Psoas muscle (tissue), 8 donors: ENCODE results near the gene PHAX. TPM values are rescaled to one million over a fixed set of nuclear protein-coding genes. Genes with fewer than 3 reads are reported as not detected.
A peak's percentile ranks its signal among the peaks of the same experiment; 100 is the strongest.

Experiments used
- ATAC-seq, 4 donors: fragments of 200-7000 bp; cut with Tn5 transposase; one replicate each; pipeline ENCODE4 v1.9.1; 2020; ENCODE audit warnings: moderate library complexity in 3 of 4, mild to moderate bottlenecking in 2 of 4
- DNase-seq, 2 donors: peaks; one replicate each; pipeline ENCODE4 v3.0.0-alpha.2; 2020
- H3K27ac ChIP-seq: fragments of 200-600 bp; one replicate; pipeline ENCODE4 v1.8.0; 2022
- H3K27me3 ChIP-seq, 3 donors: fragments of 200-600 bp in 1 of 3; one replicate each; pipeline versions ENCODE4 v1.6.1 to v1.8.0; 2013 to 2022; ENCODE audit warnings: low read length in 2 of 3, mild to moderate bottlenecking in 2 of 3, moderate library complexity in 1 of 3; ENCODE audit not compliant: insufficient read depth in 3 of 3
- H3K36me3 ChIP-seq, 2 donors: fragments of 200-600 bp in 1 of 2; one replicate each; pipeline versions ENCODE4 v1.6.1 to v1.8.0; 2013 to 2022; ENCODE audit warnings: low read depth in 1 of 2, mild to moderate bottlenecking in 1 of 2, moderate library complexity in 1 of 2; ENCODE audit not compliant: insufficient read depth in 1 of 2
- H3K4me1 ChIP-seq: fragments of 200-600 bp; one replicate; pipeline ENCODE4 v1.8.0; 2022
- H3K4me3 ChIP-seq: fragments of 200-600 bp; one replicate; pipeline ENCODE4 v1.8.0; 2022; ENCODE audit warnings: mild to moderate bottlenecking
- H3K9me3 ChIP-seq: fragments of 200-600 bp; one replicate; pipeline ENCODE4 v1.8.0; 2022
- CTCF ChIP-seq: fragments of 200-600 bp; IDR thresholded peaks from one replicate; pipeline ENCODE4 v1.8.0; 2022; ENCODE audit warnings: antibody characterized with exemption
- WGBS, 3 donors: extraction: QIAGEN DNeasy Blood & Tissue Kit; methylation state at CpG; one replicate each; pipeline versions ENCODE4 v1.1.6 to v1.1.7; 2013; 5-methylcytosine and 5-hydroxymethylcytosine counted together
- intact Hi-C, 2 donors: fragments of 100-400 bp; cut with DNase I; formaldehyde crosslinking; loops; one replicate each; pipeline versions ENCODE4 v1.11.0 to v1.14.2; 2022
- polyA plus RNA-seq, 3 donors: library from polyadenylated mRNA; stranded (reverse); fragments of 200-250 nt; gene quantifications; one replicate each; pipeline ENCODE4 v1.2.3, GENCODE V29; 2013
- total RNA-seq, 4 donors: library from RNA; stranded (reverse); fragmentation: NEBNext Ultra II Directional in 2 of 4; extraction: Animal tissue kit (Norgen Biotek cat#: 25700) in 2 of 4; gene quantifications; one replicate each; pipeline versions ENCODE4 v1.2.1 to v1.2.4, GENCODE V29; 2021 to 2023
- donor health status: healthy with polysubstance abuse.
- donor health status: DM: no; HTN: no; CAD: no; lungs with moderate emphysema.
- donor health status: Bipolar disorder and iron deficiency.
- donor health status: healthy.
- donor health status: DM: yes; HTN: yes; CAD: no.
- donor health status: DM: no; HTN: no; CAD: no.
- donor health status: DM: no; HTN: no; CAD: no.
- donor health status: DM: yes; HTN: yes; CAD: no.

PHAX gene
- total and polyA plus RNA-seq, 7 donors, result 25.6 to 53.0 (median 32.2) TPM

GRCh38 chr5:126603402-126603991 is 2.8 kb downstream of the PHAX start:
- peaks cover 42% of the 10 kb centered on the region for H3K4me1 ChIP-seq
- no peak overlapping the region for H3K4me3 ChIP-seq
- no peak for DNase-seq
- no peaks in the 10 kb centered on the region for H3K27me3 ChIP-seq
- H3K27ac ChIP-seq, result no peak overlapping the region
- TF ChIP-seq CTCF, result no peak
- 56 to 61% (median 60%) methylated on average over 6 of the region's 6 CpGs for WGBS, 3 donors
- ATAC-seq, result no peak
- intact Hi-C loops, result no loop called here
- H3K36me3 ChIP-seq, result peaks cover 0 to 52% of the 10 kb centered on the region in 2 donors
- no peaks in the 10 kb centered on the region for H3K9me3 ChIP-seq

GRCh38 chr5:126605525-126605924 is 4.8 kb downstream of the PHAX start:
- Histone ChIP-seq H3K9me3 (no peaks in the 10 kb centered on the region), H3K27ac (no peak overlapping the region), H3K4me1 (peaks cover 42% of the 10 kb centered on the region), H3K4me3 (peak overlapping the region; percentile 41), H3K36me3 (peaks cover 0 to 72% of the 10 kb centered on the region in 2 donors), H3K27me3 (no peaks in the 10 kb centered on the region)
- 45 to 64% (median 51%) methylated on average over 5 of the region's 5 CpGs for WGBS, 3 donors
- ATAC-seq (no peak), DNase-seq (no peak)
- no peak for TF ChIP-seq CTCF
- intact Hi-C loops, result no loop called here

- Histone ChIP-seq H3K36me3 (peaks cover 0 to 83% of the 10 kb centered on the region in 2 donors), H3K4me3 (no peak overlapping the region), H3K4me1 (peaks cover 23% of the 10 kb centered on the region), H3K27me3 (no peaks in the 10 kb centered on the region), H3K27ac (no peak overlapping the region), H3K9me3 (no peaks in the 10 kb centered on the region)
- TF ChIP-seq CTCF, result no peak
- intact Hi-C loops, result no loop called here
- 87 to 95% (median 92%) methylated on average over 2 of the region's 2 CpGs for WGBS, 3 donors
- no peak for ATAC-seq
- DNase-seq, result no peak
Measured at GRCh38 chr5:126610160-126610559, 9.4 kb downstream of the PHAX start.

GRCh38 chr5:126610616-126611015 is 9.9 kb downstream of the PHAX start:
- intact Hi-C loops, result no loop called here
- TF ChIP-seq CTCF, result no peak
- Histone ChIP-seq H3K9me3 (no peaks in the 10 kb centered on the region), H3K27ac (no peak overlapping the region), H3K36me3 (peaks cover 0 to 78% of the 10 kb centered on the region in 2 donors), H3K4me1 (peaks cover 18% of the 10 kb centered on the region), H3K4me3 (no peak overlapping the region), H3K27me3 (no peaks in the 10 kb centered on the region)
- WGBS, 3 donors, result 97 to 99% (median 99%) methylated on average over 6 of the region's 6 CpGs
- ATAC-seq (no peak), DNase-seq (no peak)
